Measurements from ENCODE around the gene RIPOR2. TPM values are rescaled to one million over a fixed set of nuclear protein-coding genes. Genes with fewer than 3 reads are reported as not detected.

Gene RIPOR2
- total and polyA plus RNA-seq, 10 of the 15 experiments (the other 5 are each of a cell fraction or from before 2014, with no cell fraction given), result 22.2 to 48.2 (median 34.7) TPM

DNA sequence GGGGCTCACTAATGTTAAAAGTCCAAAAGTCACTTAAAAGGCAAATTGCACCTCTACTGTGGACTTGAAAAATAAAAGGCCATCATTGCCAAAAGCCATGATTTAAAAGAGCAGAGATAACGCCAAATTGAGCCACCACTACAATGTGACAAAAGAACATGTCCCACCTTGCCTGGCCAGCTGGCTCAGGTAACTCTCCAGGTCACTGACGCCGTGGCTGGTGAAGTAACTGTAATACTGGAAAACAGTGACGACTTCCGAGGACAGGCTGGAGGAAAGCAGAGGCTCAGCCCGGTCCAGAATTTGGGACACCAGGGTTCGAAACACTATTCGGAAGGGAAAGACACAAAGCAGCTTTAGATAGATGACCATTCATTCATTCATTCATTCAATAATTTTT lies 107.8 kb downstream of the RIPOR2 start:
- ChIA-PET CTCF (interaction anchor here (1.6 kb wide), 1 partner anchor 198 kb away, joined by 3 read pairs; no protein-coding TSS in a partner anchor), POLR2A (no interaction called here), RAD21 (ENCODE audit: unreplicated experiment) (no interaction called here), SMC1A (ENCODE audit: uncharacterized antibody, unreplicated experiment) (no interaction called here)
- DNase-seq (ENCODE audit: low read depth, low spot score) (no peak), FAIRE-seq (no peak), ATAC-seq (no peak)
- H3K36me3 ChIP-seq (ENCODE audit: control insufficient read depth in 2 of 2, insufficient read depth in 2 of 2, low read length in 1 of 2), result peaks cover 0 to 3% of the 10 kb centered on the region in 2 experiments; a peak in 2 of 4 replicates
- no peak overlapping the region for H3K4me2 ChIP-seq (ENCODE audit: control insufficient read depth, insufficient read depth)
- intact Hi-C loops (cut with micrococcal nuclease; ENCODE audit: unreplicated experiment), result no loop called here
- no peaks in the 10 kb centered on the region for H4K20me1 ChIP-seq (ENCODE audit: control insufficient read depth, insufficient read depth)
- no peaks in the 10 kb centered on the region for H3K9me3 ChIP-seq (replicated peaks; ENCODE audit: control insufficient read depth, insufficient read depth, low read length)
- no peak overlapping the region for H3K9ac ChIP-seq (ENCODE audit: control insufficient read depth, insufficient read depth, low read length)
- H3K79me2 ChIP-seq (ENCODE audit: control insufficient read depth, insufficient read depth, low read length), result no peaks in the 10 kb centered on the region
- no peaks in the 10 kb centered on the region for H3K4me1 ChIP-seq (ENCODE audit: control insufficient read depth, insufficient read depth, low read length)
- no peak for TF ChIP-seq NFYB (IDR thresholded peaks at IDR 0.05; ENCODE audit: insufficient read depth, low read depth, low read length)
- TF ChIP-seq CHD2 (IDR thresholded peaks at IDR 0.05; ENCODE audit: borderline replicate concordance, low read depth, low read length), result no peak
- no peak for TF ChIP-seq RAD21 (IDR thresholded peaks at IDR 0.05; ENCODE audit: insufficient read depth, low read depth, low read length)
- no peak for TF ChIP-seq ATF3 (IDR thresholded peaks at IDR 0.05; ENCODE audit: borderline replicate concordance, extremely low read depth, low read depth, low read length)
- BruUV-seq (replicated peaks), result no TSS peak
- H2AFZ ChIP-seq (ENCODE audit: control insufficient read depth, low read depth, low read length), result no peak overlapping the region
- 85% methylated on average over 8 of the region's 8 CpGs for WGBS (ENCODE audit: insufficient coverage, insufficient replicate concordance, low lambda C conversion rate, missing lambda C conversion rate)
- no peak overlapping the region for H3K4me3 ChIP-seq
- H3K27me3 ChIP-seq (replicated peaks in 1 of 2; ENCODE audit: control insufficient read depth in 2 of 2, insufficient read depth in 2 of 2, low read length in 1 of 2), result no peaks in the 10 kb centered on the region
- in situ Hi-C loops (cut with MboI), result no loop called here
- H3K27ac ChIP-seq (ENCODE audit: control insufficient read depth, insufficient read depth), result no peak overlapping the region

- no peak for ATAC-seq
- no peaks in the 10 kb centered on the region for H3K4me1 ChIP-seq (ENCODE audit: control insufficient read depth, insufficient read depth, low read length)
- no peak overlapping the region for H3K27ac ChIP-seq (ENCODE audit: control insufficient read depth, insufficient read depth)
- SMC1A ChIA-PET (ENCODE audit: uncharacterized antibody, unreplicated experiment), result no interaction called here
- no peaks in the 10 kb centered on the region for H4K20me1 ChIP-seq (ENCODE audit: control insufficient read depth, insufficient read depth)
- TF ChIP-seq BMI1 (IDR thresholded peaks at IDR 0.05; ENCODE audit: borderline replicate concordance), result no peak
- TF ChIP-seq, protein P1, sequence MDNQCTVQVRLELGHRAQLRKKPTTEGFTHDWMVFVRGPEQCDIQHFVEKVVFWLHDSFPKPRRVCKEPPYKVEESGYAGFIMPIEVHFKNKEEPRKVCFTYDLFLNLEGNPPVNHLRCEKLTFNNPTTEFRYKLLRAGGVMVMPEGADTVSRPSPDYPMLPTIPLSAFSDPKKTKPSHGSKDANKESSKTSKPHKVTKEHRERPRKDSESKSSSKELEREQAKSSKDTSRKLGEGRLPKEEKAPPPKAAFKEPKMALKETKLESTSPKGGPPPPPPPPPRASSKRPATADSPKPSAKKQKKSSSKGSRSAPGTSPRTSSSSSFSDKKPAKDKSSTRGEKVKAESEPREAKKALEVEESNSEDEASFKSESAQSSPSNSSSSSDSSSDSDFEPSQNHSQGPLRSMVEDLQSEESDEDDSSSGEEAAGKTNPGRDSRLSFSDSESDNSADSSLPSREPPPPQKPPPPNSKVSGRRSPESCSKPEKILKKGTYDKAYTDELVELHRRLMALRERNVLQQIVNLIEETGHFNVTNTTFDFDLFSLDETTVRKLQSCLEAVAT (IDR thresholded peaks at IDR 0.05), result no peak
- in situ Hi-C loops (cut with MboI) (no loop called here), intact Hi-C loops (cut with micrococcal nuclease; ENCODE audit: unreplicated experiment) (no loop called here)
- no peak overlapping the region for H3K4me3 ChIP-seq
- peaks cover 0 to 3% of the 10 kb centered on the region in 2 experiments; a peak in 2 of 4 replicates for H3K36me3 ChIP-seq (ENCODE audit: control insufficient read depth in 2 of 2, insufficient read depth in 2 of 2, low read length in 1 of 2)
- BruUV-seq (replicated peaks), result no TSS peak
- no peak for DNase-seq (ENCODE audit: low read depth, low spot score)
- 98% methylated on average over 3 of the region's 3 CpGs for WGBS (ENCODE audit: insufficient coverage, insufficient replicate concordance, low lambda C conversion rate, missing lambda C conversion rate)
- no peak overlapping the region for H3K4me2 ChIP-seq (ENCODE audit: control insufficient read depth, insufficient read depth)
- RAD21 ChIA-PET (ENCODE audit: unreplicated experiment), result no interaction called here
- H3K9me3 ChIP-seq (replicated peaks; ENCODE audit: control insufficient read depth, insufficient read depth, low read length), result no peaks in the 10 kb centered on the region
- H3K27me3 ChIP-seq (replicated peaks in 1 of 2; ENCODE audit: control insufficient read depth in 2 of 2, insufficient read depth in 2 of 2, low read length in 1 of 2), result no peaks in the 10 kb centered on the region
- no peak overlapping the region for H3K9ac ChIP-seq (ENCODE audit: control insufficient read depth, insufficient read depth, low read length)
- CTCF ChIA-PET, result no interaction called here
- H2AFZ ChIP-seq (ENCODE audit: control insufficient read depth, low read depth, low read length), result no peak overlapping the region
- no peaks in the 10 kb centered on the region for H3K79me2 ChIP-seq (ENCODE audit: control insufficient read depth, insufficient read depth, low read length)
- FAIRE-seq, result no peak
- POLR2A ChIA-PET, result no interaction called here
Measured at GRCh38 chr6:24827162-24827561, 108.6 kb downstream of the RIPOR2 start.
